HG03354 (cell line): ENCODE data around the gene TASP1.
"Not testable (repeated sequence)": the region's sequence is repeated elsewhere in the genome, so short reads cannot be mapped to it uniquely, and the experiment has no call there.

ENCODE experiments used
- ATAC-seq: cut with Tn5 transposase; IDR thresholded peaks from one replicate; pipeline ENCODE4 v1.9.1; 2021; ENCODE audit warnings: mild to moderate bottlenecking; ENCODE audit not compliant: unreplicated experiment, poor library complexity, severe bottlenecking

The TASP1 gene

GRCh38 chr20:13650474-13650873, 11.7 kb upstream of the TASP1 start:
- ATAC-seq: no peak

DNA sequence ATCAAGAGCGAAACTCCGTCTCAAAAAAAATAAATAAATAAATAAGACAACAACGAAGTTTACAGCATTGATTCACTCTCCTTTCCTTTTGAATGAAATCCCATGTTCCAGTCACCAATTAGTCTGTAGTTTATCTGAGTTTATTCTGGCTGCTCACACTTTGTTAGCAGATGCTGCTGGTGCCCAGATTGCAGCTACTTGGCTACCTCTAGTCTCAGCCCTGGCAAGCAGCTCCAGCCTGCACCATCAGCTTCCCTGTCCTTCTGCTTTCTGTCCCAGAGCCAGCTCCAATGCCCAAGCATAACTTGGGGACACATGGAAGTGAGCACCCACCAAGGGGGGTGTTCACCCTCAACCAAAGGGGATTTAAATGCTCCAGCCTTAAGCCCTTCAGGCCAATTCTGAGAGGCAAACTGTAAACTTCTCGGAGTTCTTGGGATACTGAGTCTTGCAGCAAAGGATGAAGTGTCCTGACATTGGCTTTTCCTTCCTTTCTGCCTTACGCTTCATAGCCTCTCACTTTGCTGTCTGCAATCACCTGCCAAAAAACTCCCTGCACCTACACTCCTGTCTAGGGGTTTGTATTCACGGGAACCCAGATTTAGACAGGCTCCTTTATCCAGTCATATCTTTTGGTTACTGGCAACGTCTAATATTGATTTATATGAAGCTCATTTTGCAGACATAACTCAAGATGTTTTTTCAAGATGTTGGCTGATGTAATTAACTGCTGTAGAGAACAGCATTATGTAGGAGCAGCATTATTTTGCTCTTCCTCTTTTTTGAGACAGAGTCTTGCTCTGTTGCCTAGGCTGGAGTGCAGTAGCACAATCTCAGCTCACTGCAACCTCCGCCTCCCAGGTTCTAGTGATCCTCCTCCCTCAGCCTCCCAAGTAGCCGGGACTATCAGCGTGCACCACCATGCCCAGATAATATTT, 9.8 kb upstream of the TASP1 start:
- no peak for ATAC-seq

GRCh38 chr20:13644010-13644409, 5.3 kb upstream of the TASP1 start:
- ATAC-seq: no peak

- ATAC-seq: no peak
These were observed 392 bp upstream of the TASP1 start for GRCh38 chr20:13639150-13639497.

GRCh38 chr20:13638162-13638495, 603 bp downstream of the TASP1 start:
- no peak for ATAC-seq

- no peak for ATAC-seq
These were observed 6.3 kb downstream of the TASP1 start for GRCh38 chr20:13632431-13632830.

DNA sequence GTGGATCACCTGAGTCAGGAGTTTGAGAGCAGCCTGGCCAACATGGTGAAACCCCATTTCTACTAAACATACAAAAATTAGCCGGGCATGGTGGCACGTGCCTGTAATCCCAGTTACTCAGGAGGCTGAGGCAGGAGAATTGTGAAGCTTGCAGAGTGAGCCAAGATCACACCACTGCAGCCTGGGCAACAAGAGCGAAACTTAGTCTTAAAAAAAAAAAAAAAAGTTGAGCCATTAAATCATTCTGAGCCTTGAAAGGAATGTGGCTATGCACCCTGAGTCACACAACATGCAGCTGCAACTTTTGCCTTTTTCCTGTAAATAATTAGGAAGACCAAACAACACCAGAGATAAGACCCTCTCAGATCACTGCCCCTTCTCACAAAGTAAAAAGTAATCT, 11.2 kb downstream of the TASP1 start:
- ATAC-seq: not testable (repeated sequence)

GRCh38 chr20:13626724-13627123, 12.0 kb downstream of the TASP1 start:
- ATAC-seq: no peak

GRCh38 chr20:13625304-13625979, 13.3 kb downstream of the TASP1 start:
- ATAC-seq: no peak

DNA sequence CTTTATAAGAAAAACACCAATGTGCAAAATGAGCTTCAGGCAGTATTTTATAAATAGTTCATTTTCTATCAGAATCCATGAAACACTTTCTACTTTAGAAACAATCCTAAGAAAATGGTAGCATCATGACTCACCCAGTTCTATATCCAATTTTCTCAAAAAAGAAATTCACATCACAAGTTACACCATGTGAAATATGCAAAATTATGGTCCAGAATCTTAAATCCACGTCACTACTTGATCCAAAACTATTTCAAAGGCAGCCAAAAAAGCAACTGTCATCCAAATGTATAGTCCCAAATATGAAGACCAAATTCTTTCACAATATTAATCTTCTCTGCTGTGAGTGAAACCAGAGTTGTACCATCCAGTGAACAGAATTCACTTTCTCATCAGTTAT, 19.3 kb downstream of the TASP1 start:
- ATAC-seq: not testable (repeated sequence)

GRCh38 chr20:13618456-13618855, 20.3 kb downstream of the TASP1 start:
- not testable (repeated sequence) for ATAC-seq

DNA sequence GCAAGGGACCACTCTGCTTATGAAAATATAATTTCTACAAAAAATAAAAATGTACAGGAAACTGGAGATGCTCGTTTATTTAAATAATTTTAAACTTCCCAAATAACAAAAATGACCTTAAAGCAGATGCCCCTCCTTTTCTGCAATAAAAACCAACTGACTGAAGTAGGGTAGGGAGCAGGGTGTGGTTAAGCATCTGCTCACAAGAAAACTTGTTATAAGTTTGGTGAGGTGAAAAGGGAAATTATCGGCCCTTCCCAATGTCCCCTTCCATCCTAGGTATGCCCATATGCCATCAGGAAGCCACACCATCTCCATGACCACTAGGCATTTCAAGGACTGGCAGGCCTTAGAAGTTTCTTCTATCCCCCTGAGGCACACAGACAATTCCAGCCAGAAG, 21.1 kb downstream of the TASP1 start:
- not testable (repeated sequence) for ATAC-seq

- not testable (repeated sequence) for ATAC-seq
These were observed 22.0 kb downstream of the TASP1 start for GRCh38 chr20:13616713-13617112.

DNA sequence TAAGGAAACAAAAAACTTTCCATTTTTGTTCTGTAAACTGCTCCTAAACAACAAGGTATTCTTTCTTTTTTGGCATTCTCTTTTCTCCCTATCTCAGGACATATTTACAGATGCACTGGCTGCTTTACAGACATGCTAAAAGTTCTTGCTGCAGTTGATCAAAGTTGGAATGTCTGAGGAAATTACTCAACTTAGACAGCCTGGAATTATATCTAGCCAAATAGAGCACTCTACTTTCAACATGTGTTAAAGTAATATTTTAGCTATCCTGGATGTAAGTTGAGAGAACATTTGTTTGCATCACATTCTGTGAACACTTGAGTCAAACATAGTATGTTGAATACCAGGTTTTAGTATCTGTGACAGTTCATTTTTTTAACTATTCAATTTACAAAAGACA, 24.8 kb downstream of the TASP1 start:
- no peak for ATAC-seq

DNA sequence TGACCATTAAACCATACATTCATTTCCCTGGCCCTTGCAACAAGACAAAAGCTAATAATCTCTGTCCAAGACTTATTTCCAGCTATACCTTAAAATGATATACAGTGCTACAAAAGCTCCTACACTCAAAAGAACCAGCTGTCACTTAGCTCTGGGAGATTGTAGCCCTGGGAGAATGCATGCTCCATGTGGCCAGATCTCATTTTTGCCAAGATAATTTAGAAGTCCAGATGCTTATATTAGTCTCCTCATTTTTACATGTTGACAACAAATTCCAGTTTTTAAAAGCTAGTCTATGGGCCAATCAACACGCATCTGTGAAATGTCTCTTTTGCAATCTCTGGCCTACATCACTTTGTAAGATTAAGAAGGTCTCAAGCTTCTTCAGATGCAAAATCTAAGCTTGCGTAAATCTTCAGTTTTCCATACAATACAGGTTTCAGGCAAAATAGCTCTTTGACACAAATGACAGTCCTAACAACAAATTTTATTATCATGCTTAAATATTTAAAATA, 27.1 kb downstream of the TASP1 start:
- no peak for ATAC-seq

DNA sequence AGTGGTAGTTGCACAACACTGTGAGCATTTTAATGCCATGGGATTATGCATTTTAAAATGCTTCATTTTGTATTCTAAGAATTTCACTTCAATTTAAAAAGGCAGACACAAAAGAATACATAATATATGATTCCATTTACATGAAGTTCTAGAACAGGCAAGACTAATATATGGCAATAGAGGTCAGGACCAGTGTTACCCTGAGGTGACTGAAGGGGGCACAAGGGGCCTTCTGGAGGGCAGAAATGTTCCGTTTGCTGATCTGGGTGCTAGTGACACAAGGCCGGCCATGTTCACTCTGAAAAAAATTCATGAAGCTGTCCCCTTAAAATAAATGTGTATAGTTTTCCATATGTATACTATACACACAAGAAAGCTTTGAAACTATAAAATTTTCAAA, 28.5 kb downstream of the TASP1 start:
- no peak for ATAC-seq

- no peak for ATAC-seq
These were observed 30.7 kb downstream of the TASP1 start for GRCh38 chr20:13608066-13608465.

DNA sequence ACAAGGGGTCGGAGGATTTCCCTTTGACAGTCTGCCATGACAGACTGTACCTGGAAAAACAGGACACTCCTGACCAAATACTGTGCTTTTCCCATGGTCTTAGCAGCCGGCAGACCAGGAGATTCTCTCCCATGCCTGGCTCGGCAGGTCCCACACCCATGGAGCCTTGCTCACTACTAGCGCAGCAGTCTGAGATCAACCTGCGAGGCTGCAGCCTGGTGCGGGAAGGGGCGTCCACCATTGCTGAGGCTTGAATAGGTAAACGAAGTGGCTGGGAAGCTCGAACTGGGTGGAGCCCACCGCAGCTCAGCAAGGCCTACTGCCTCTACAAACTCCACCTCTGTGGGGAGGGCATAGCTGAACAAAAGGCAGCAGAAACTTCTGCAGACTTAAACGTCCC, 45.3 kb downstream of the TASP1 start:
- ATAC-seq: not testable (repeated sequence)

GRCh38 chr20:13588049-13588448, 50.7 kb downstream of the TASP1 start:
- ATAC-seq: no peak

- no peak for ATAC-seq
These were observed 51.4 kb downstream of the TASP1 start for GRCh38 chr20:13587370-13587769.

DNA sequence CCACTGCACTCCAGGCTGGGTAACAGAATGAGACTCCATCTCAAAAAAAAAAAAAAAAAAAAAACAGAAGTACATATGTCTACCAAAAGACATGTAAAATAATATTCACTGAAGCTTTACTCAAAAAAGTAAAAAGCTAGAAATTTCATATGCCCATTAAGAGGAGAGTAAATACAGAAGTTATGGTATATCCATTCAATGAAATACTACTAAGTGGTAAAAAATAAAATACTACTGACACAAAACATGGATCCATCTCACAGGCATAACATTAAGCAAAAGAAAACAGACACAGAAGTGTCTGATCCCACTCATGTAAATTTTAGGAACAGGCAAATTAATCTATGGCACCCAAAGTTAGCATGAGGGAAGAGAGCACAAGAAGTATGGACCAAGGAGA, 52.6 kb downstream of the TASP1 start:
- no peak for ATAC-seq
